CD4-positive, alpha-beta T cell treated with Interleukin-15 for 4 hours (primary cell): ENCODE data around the gene CUEDC1.
"Not testable (repeated sequence)": the region's sequence is repeated elsewhere in the genome, so short reads cannot be mapped to it uniquely, and the experiment has no call there.

ENCODE experiments used
- DNase-seq: peaks from one replicate; pipeline ENCODE4 v3.0.0-alpha.2; 2020; ENCODE audit warnings: low spot score

CUEDC1 gene

GRCh38 chr17:57861000-57861789 is 94.0 kb downstream of the CUEDC1 start:
- DNase-seq = peak; percentile 23

- no peak for DNase-seq
Observed at GRCh38 chr17:57860414-57860999, 94.7 kb downstream of the CUEDC1 start.

- DNase-seq = no peak
Observed at GRCh38 chr17:57859601-57860413, 95.4 kb downstream of the CUEDC1 start.

GRCh38 chr17:57858838-57859237 is 96.4 kb downstream of the CUEDC1 start:
- no peak for DNase-seq

- DNase-seq = no peak
Observed at GRCh38 chr17:57856792-57857620, 98.2 kb downstream of the CUEDC1 start.

GRCh38 chr17:57855391-57856035 is 99.7 kb downstream of the CUEDC1 start:
- no peak for DNase-seq

- no peak for DNase-seq
Observed at GRCh38 chr17:57853695-57854094, 101.5 kb downstream of the CUEDC1 start.

GRCh38 chr17:57852955-57853328 is 102.3 kb downstream of the CUEDC1 start:
- DNase-seq = no peak

GRCh38 chr17:57852092-57852954 is 102.9 kb downstream of the CUEDC1 start:
- no peak for DNase-seq

- peak; percentile 97 for DNase-seq
Observed at GRCh38 chr17:57849874-57850754, 105.1 kb downstream of the CUEDC1 start, which contains the start of gene MRPS23. TSS of gene MRPS23 (minus strand) at chr17:57850044. CDS start at chr17:57850010, 34 bp downstream.

GRCh38 chr17:57849163-57849873 is 105.9 kb downstream of the CUEDC1 start:
- DNase-seq = no peak

- not testable (repeated sequence) for DNase-seq
Observed at GRCh38 chr17:57846056-57846945, 108.9 kb downstream of the CUEDC1 start.

GRCh38 chr17:57842280-57842679 is 112.9 kb downstream of the CUEDC1 start:
- DNase-seq = no peak

- no peak for DNase-seq
Observed at GRCh38 chr17:57839571-57839923, 115.7 kb downstream of the CUEDC1 start.

GRCh38 chr17:57838857-57839570 is 116.2 kb downstream of the CUEDC1 start:
- DNase-seq = no peak

GRCh38 chr17:57838453-57838852 is 116.8 kb downstream of the CUEDC1 start:
- no peak for DNase-seq

GRCh38 chr17:57835333-57835900 is 119.8 kb downstream of the CUEDC1 start:
- no peak for DNase-seq
